G401.6 (cell line): ENCODE data around the gene RRAGD.
"Not testable (repeated sequence)": the region's sequence is repeated elsewhere in the genome, so short reads cannot be mapped to it uniquely, and the experiment has no call there.

Experiments used
- FAIRE-seq: peaks from 2 replicates; lab custom pipeline; 2012; peaks lifted over from hg19 to GRCh38; lab: Jason Lieb, UNC

The RRAGD gene

DNA sequence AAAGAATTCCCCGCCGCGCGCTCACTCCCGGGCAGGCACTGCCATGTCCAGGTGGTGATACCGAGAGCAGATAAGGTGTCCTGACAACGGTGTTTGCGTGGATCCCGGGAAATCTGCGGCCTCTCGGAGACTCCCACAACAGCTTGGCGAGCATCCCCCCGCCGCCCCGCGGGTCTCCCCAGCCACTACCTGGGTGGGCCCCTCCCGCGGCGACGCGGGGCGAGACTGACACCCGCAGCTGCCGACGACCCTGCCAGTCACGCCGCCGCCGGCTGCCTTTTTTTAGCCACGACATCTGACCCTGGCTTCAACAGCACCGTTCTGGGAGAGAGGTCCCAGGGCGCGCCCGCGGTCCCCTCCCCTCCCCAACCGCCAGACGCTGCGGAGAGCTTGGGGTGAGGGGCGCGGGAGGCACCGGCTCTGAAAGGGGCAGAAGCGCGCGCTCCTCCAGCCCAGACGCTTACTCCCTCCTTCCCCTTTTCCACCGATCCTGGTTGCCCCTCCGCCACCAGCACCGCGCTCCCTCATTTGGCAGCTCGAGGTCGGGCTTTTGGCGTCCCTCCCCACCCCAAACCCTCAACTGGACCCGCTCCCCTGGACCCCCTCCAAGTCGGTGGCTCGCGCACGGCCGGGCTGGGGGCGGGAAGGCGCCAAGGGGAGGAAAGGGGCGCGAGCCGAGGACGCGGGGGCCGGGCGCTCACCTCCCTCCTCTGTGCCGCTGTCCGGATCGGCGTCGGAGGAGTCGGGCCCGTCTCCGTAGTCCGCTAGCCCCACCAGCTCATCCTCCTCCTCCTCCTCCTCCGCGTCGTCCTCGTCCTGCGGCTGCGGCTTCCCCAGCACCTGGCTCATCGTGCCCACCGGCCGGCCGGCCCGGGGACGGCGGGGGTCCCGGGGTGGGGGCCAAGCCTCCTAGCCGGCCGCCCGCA lies 665 bp downstream of the RRAGD start:
- FAIRE-seq = no peak

DNA sequence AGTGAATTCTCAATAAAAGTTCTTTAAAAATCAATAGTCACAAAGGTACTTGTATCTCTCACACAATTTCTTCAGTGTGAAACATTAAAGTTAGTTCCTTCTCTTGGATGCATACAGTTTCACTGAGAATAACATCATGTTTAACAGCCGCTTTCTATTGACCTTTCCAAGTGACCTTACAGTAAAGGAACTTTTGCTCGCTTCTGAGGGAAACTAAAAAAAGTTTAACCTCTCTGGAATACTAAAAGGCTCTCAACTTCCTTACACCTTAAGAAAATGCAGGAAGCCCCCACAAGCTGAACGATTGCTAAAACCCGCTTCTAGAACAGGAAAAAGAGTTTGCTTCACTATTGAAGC lies 1.3 kb downstream of the RRAGD start:
- peak; percentile 54 for FAIRE-seq

GRCh38 chr6:89410231-89410761 lies 1.8 kb downstream of the RRAGD start:
- FAIRE-seq = no peak

DNA sequence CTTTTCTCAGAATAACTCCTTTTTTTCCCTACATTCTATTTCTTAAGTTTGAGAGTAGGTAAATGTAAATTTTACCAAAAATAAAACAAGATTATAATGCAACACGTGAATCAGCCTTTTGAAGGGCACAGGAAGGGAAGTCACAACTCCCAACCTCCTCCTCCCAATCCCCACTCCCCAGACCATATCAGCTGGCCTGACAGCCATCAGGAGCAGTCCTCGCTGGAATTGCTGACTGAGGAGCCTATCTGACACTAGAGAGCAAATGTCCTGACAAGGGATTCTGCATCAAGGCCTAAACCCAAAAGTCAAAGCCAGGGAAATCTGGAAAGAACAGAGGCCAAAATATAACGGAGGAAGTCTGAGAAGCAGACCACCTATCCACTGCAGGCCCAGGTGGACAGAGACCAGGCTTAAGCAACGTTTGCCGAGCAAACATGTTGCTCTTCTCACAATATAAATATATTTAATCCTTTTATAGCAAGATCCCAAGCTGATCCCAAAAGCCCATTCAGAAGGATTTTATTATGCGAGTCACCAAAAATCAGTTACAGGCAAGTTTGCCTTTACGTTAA lies 2.5 kb downstream of the RRAGD start:
- FAIRE-seq = no peak

- FAIRE-seq = no peak
These were observed 5.9 kb downstream of the RRAGD start for GRCh38 chr6:89406141-89406540.

GRCh38 chr6:89404512-89404911 lies 7.6 kb downstream of the RRAGD start:
- no peak for FAIRE-seq

- FAIRE-seq = no peak
These were observed 9.3 kb downstream of the RRAGD start for GRCh38 chr6:89402776-89403175.

DNA sequence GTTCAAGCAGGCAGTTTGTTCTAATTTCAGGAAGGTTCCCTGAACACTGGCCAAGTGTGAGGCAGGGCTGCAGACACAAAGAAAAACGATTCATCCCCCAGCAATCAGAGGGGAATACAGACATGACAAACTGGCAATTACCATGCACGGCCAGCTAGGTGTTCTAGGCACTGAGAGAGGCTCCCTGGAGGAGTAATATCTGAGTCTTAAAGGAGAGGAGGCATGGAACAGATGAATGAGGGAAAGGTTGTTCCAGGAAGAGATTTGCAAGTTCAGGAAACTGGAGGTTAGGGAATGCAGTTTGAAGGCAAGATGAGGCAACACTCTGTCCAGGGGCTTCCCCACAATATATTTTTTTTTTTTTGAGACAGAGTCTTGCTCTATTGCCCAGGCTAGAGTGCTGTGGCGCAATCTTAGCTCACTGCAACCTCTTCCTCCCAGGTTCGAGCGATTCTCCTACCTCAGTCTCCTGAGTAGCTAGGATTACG lies 11.1 kb downstream of the RRAGD start:
- no peak for FAIRE-seq

DNA sequence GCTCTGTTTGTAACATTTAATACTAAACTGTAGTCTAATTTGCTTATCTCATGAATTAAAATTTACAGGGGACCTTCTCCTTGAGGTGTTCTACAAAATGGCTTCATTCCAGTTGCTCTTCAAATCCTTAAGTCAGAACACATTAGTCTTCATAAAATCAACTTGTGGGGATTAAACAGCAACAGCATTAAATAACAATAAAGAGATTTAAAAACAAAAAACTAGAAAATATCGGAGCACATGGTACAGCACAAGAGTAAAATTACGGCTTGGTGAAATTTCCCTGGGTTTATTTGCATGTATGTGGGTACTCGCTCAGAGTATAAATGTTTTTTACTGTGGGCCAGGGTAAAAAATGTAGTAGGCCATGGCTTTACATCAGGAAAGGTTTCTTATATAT lies 12.0 kb downstream of the RRAGD start:
- FAIRE-seq = no peak

DNA sequence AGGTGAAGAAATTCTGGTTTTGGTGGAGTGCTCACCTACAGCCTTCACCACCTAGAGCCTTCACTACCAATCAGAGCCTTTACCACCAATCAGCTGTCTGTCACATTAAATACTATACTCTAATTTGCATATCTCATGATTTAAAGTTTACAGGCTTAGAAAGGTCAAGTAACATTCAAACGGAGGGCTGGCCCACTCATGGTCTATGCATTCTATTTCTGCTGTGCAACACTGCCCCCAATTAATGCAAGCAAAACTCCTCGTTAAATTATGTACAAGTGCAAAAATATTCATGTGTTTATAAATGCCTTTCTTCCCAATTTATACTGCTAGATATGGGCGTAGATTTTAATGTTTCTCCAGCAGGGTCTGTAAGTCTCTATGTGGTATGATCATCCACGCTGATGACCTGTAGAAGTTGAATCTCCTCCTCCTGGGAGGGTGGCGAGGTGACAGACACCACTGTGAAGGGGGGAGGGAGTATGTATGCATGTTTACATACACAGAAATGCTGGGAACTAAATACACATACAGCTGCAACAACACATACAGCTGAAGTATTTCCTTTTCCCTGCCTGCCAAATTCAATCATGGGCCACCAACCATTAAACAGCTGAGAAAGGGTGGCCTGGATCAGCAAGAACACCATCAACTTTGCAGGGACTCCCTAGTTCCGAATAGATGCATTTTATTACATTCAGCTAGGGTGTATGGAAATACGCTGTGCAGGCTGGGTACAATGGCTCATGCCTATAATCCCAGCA lies 13.1 kb downstream of the RRAGD start:
- no peak for FAIRE-seq

GRCh38 chr6:89397884-89398283 lies 14.2 kb downstream of the RRAGD start:
- FAIRE-seq = not testable (repeated sequence)

GRCh38 chr6:89393659-89394058 lies 18.4 kb downstream of the RRAGD start:
- no peak for FAIRE-seq

DNA sequence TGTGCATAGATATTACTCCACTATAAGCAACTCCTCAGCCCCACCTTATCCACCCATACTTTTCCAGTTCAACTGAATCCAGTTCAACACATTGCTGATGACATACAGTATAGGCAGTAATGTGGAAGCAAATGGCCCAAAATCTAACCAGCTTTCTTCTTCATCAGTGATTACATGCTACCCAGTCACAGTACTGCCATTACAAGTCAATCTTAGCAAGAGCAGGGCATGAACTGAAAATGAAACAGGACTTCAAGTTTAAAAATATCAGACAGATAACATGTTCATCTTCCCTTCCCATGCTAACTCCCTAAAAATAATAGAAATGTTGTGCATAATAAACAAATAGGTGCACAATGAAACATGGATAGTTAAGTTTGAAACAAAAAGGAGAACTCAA lies 19.2 kb downstream of the RRAGD start:
- no peak for FAIRE-seq

- no peak for FAIRE-seq
These were observed 23.2 kb downstream of the RRAGD start for GRCh38 chr6:89388846-89389245.

DNA sequence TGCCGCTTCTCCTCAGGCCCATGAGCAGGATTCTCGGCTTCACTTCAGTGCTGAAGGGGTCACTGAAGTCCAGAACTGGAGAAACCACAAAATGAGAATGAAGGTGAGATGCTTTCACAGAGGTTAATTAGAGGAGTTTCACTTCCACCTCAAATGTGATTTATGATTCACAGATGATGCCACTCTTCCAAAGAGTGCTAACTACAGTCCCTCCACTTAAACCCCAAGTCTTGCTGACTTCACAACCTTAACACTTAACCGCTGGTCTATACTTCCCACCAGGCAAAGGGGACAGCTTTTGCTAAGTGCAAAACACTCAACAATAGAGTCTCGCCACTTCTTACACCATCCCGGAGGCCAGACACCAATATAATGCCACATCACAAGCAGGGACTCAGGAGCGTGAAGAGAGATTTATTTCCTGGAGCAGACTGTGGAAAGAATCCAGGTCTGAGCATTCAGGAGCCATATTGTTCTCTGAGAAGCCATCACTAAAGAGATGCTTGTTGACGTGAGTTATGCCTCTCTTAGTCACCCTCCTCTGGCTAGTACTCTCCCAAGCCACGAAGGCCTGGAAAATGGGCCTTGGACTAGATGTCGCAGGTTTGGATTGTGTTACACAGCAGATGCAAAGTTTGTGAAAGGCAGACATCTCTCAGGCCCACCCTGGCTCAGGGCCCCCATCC lies 24.4 kb downstream of the RRAGD start:
- no peak for FAIRE-seq

DNA sequence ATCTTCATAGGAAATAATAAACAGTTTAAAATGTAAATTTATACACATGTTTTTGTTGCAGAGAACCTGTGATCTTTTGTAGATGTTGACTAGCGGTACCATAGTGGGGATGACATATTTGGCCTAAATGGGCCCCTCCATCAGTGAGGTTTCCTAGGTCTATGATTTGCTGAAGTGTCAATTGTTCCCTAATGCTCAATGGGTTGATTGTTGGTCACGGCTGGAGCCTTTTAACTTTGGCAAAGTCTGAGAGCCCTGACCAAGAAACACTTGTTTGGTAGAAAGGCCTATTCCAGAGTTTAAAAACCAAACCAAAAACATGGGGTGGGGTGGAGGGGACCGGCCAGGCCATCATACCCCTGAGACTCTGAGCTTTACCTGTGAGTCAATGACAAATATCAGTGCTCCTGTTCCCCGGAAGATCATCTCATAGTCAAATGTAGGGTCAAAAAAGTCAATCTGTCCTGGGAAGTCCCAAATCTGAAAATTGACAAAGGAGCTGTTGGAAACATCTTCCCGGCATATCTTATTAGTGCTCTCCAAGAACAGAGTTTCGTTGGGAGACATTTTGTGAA lies 25.1 kb downstream of the RRAGD start:
- no peak for FAIRE-seq

DNA sequence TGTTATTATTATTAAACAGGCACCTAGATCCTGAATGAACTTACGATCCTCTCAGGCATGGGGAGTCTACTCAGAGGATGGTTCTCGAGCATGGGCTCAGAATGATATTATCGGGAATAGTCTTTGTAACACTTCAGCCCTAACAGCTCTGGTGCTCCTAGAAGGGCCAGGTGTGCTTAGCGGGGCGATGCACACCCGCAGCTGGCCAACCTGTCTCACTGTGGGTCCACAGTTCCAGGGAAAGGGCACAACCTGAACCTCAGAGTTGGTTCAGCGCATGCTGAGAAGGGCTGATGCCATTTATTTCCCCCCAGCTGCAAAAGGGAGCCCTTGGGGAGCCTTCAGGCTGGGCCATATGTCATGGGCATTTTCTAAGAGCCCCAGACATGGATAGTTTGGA lies 26.2 kb downstream of the RRAGD start:
- FAIRE-seq = no peak

- no peak for FAIRE-seq
These were observed 26.9 kb downstream of the RRAGD start for GRCh38 chr6:89385156-89385667.

GRCh38 chr6:89381031-89381430 lies 31.0 kb downstream of the RRAGD start:
- no peak for FAIRE-seq

DNA sequence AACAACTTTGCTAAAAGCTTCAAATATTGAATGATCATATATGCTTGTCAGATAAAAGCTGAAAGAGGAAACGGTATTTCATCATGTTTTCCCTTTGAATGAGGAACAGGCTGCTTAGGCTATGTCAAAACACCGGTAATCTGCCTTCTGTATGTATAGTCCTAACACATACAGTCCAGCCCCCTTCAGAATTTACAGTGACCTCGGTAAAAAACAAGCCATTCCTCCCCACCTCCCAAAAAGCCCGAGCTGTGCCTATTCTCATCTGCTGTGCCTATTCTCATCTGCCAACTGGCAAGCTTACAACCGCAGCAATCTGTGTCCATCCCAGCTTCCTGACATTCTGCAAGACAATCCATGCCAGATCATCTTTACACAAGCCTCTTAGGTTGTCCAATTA lies 32.8 kb downstream of the RRAGD start:
- FAIRE-seq = no peak

DNA sequence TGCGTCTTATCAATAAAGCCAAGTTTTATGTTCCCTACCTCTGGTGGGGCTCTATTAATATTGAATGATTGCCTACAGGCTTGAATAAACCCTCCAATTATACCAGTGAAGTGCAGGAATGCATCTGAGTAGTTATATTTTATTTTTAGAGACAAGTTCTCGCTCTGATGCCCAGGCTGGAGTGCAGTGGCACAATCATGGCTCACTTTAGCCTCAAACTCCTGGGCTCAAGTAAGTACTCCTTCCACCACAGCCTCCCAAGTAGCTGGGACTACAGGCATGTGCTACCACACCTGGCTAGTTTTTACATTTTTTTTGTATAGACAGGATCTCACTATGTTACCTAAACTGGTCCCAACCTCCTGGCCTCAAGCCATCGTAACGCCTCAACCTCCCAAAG lies 33.4 kb downstream of the RRAGD start:
- no peak for FAIRE-seq
